ENCODE results near the gene ABCC6.

ABCC6 gene

DNA sequence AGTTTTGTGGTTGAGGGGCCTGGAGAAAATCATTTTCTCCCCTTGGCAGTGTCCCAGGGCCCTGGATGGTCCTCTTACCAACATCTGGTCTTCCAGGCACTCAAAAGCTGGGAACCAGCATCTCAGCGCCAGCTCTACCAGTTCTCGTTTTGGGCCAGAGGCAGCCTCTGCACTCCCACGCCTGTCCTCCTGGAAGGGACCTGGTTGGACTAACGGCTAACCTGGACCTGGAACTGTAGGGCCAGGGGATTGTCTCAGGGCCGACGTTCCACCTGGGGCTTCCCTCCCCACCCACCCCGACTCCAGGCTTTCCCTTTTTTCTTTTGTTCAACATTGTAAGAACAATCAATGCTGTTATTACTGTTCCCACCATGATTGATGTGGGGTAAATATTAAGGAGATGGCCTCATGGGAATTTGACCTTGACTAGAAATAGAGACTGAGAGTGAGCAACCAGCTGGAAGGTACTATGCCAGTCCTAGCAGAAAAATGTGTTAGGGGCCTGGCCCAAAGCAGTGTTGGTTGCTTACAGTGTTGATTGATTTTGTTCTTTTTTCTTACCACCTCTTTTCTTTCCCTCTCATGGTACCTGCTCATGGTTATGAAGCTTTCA is 81.4 kb downstream of the ABCC6 start:
- no peak for DNase-seq (ENCODE audit: low spot score)

- peak; percentile 47 for DNase-seq (ENCODE audit: low spot score)
Measured at GRCh38 chr16:16141141-16141540, 82.2 kb downstream of the ABCC6 start.

DNA sequence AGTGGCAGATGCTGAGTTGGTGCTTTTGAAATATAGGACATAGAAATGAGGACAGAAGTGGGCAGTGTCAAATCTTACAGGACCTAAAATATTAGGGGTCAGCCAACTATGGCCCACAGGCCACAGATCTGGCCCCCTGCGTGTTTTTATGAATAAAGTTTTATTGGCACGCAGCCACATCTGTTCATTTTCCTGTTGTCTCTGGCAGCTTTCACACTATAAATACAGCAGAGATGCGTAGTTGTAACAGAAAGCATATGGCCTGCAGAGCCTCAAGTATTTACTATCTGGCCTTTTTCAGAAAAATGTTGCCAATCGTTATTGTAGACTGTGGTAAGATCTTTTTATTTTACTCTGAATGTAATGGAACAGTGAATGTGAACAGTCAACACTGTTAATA is 82.8 kb downstream of the ABCC6 start:
- DNase-seq (ENCODE audit: low spot score) = no peak

DNA sequence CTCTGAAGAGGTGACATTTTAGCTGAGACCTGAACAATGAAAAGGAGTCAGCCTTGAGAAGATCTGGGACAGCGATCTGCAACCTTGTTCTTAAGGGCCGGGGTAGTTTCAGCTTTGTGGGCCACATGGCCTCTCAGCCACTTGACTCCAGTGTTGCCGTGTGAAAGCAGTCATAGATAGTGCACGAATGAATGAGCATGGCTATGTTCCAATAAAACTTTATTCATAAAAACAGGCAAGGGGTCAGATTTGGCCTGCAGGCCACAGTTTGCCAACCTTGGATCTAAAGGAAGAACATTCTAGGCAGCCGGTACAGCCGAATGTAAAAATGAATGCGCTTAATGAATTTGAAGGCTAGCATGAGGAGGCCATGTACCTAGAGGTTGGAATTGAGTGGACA is 83.5 kb downstream of the ABCC6 start:
- no peak for DNase-seq (ENCODE audit: low spot score)

DNA sequence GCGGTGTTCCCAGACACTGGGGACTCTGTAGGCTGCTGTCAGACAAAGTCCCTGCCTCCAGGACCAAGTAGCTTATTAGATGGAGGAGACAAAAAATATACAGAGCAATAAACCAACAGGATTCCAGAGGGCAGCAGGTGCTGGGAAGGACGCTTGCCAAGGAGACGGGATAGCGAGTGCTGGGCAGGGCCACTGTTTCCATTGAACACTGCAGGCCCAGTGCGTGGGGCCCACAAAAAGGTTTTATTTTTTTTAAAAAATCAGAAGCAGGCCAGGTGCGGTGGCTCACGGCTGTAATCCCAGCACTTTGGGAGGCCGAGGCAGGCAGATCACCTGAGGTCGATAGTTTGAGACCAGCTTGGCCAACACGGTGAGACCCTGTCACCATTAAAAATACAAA is 84.2 kb downstream of the ABCC6 start:
- DNase-seq (ENCODE audit: low spot score) = no peak

DNA sequence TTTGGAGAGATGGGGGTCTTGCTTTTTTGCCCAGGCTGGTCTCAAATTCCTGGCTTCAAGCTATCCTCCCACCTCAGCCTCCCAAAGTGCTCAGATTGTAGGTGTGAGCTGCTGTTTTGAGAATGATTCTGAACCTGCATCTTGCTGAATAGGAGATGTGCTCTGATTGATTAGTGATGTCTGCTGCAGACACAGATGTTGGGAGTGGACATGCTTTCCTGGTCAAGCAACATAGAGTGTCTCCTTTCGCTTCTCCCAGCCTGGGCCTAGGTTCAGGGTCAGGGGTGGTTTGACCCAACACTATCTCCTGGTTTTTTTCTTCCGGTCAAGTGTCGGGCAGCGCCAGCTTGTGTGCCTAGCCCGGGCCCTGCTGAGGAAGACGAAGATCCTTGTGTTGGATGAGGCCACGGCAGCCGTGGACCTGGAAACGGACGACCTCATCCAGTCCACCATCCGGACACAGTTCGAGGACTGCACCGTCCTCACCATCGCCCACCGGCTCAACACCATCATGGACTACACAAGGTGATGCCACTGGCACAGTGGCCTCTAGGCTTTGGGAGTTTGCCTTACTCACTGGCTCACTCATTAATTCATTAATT is 85.2 kb downstream of the ABCC6 start:
- no peak for DNase-seq (ENCODE audit: low spot score)

DNA sequence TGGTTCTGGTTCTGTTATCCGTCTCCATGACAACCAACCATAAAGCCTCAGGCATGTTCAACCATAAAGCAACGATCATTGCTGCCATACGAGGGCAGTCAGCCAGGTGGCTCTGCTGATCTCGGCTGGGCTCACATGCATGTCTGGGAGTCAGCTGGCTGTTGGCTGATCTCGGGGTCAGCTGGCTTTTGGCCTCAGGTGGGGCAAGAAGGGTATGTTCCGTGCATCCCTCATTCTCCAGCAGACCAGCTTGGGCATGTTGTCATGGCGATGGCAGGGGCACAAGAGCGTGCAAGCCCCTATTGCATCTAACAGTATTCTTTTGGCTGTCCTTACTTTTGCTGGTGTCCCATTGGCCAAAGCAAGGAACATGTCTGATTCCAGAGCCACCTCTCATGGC is 86.2 kb downstream of the ABCC6 start:
- DNase-seq (ENCODE audit: low spot score) = no peak

- DNase-seq (ENCODE audit: low spot score) = no peak
Measured at GRCh38 chr16:16136588-16136987, 86.7 kb downstream of the ABCC6 start.

- DNase-seq (ENCODE audit: low spot score) = no peak
Measured at GRCh38 chr16:16133943-16134604, 89.2 kb downstream of the ABCC6 start.

- DNase-seq (ENCODE audit: low spot score) = no peak
Measured at GRCh38 chr16:16131659-16132058, 91.6 kb downstream of the ABCC6 start.

DNA sequence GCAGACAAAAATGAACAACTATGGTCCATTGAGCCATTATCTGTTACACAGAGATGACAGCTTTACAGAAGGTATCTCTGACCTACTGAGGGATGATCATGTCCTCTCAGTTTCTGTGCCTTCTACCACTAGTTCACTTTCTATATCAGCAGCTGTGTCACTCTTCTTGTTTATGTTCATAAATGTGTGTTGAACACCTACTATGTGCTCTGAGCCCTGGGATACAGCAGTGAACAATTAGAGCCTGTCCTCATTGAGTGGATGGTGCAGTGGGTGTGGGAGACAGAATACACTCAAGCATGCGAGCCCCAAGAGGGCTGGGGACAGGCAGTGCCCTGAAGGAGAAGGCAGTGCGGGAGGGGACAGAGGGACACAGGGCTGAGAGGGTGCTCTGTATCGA is 92.1 kb downstream of the ABCC6 start:
- DNase-seq (ENCODE audit: low spot score) = no peak

- peak; percentile 82 for DNase-seq (ENCODE audit: low spot score)
Measured at GRCh38 chr16:16127469-16128116, 95.7 kb downstream of the ABCC6 start.

DNA sequence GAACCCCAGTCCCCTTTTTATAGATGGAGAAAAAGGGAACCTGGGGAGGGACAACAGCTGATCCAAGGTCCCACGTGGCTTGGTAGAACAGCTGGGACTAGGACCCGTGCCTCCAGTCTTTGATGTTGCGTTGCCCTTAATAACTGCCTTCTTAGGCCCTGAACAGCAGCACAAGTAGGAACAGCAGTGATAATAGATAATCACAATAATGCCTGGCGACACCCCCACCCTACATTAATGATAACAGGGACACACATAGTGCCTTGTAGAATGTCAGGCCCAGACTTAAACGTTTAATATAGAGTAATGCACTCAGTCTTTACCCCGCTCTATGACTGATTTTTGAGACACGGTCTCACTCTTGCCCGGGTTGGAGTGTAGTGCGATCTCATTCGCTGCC is 96.4 kb downstream of the ABCC6 start:
- no peak for DNase-seq (ENCODE audit: low spot score)

GRCh38 chr16:16124974-16125373 is 98.3 kb downstream of the ABCC6 start:
- DNase-seq (ENCODE audit: low spot score) = no peak

DNA sequence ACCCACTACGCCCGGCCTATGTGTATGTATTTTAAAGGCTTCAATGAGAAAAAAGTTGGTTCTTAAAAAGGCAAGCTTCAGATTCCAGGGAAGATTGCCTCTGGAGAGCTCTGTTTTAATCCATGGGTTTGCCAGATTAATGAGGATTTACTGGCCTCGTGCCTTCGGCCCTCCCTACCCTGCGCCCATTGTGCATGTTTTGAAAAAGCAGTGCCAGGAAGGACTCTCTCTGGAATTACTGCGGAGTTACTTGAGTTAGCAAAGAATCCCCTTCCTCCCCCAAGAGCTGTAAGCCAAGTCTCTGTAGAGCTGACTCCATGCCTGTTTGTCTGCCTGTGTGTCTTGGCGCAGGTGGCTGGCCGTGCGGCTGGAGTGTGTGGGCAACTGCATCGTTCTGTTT is 98.9 kb downstream of the ABCC6 start:
- no peak for DNase-seq (ENCODE audit: low spot score)

DNA sequence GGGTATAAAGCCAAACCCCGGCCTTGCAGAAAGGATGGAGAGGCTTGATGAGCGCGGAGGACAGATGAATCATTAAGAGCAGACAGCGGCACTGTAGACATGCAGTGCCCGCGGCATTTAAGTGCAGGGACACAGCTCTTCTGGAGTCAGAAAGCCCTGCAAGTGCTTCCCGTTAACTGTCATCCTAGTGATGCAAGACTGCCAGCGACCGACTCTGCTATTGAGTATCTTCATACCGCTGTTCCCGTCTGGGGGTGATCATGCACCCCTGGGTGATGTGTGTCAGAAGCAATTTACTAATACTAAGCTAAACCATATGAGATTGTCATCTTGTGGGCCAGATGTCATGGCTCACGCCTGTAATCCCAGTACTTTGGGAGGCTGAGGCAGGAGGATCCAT is 101.0 kb downstream of the ABCC6 start:
- DNase-seq (ENCODE audit: low spot score) = no peak

DNA sequence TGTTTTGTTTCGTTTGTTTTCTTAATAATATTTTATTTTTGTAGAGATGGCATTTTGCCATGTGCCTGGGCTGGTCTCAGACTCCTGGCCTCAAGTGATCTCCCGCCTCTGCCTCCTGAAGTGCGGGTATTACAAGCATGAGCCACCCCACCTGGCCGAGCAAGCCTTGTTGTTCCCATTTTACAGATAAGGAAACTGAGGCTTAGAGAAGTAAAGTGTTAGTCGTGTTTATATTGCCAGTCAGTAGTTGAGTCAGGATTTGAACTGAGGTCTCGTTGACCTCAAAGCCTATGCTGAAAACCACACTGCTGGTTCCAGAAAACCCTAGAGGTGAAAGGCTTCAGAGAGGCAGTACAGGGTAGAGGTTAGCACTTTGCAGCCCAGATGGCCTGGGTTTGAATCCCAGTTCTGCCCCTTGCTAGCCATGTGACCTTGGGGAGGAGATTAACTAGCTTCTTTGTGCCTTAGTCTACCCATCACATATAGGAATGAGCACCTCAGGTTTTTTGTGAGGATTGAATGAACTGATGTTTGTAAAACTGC is 102.0 kb downstream of the ABCC6 start:
- no peak for DNase-seq (ENCODE audit: low spot score)

DNA sequence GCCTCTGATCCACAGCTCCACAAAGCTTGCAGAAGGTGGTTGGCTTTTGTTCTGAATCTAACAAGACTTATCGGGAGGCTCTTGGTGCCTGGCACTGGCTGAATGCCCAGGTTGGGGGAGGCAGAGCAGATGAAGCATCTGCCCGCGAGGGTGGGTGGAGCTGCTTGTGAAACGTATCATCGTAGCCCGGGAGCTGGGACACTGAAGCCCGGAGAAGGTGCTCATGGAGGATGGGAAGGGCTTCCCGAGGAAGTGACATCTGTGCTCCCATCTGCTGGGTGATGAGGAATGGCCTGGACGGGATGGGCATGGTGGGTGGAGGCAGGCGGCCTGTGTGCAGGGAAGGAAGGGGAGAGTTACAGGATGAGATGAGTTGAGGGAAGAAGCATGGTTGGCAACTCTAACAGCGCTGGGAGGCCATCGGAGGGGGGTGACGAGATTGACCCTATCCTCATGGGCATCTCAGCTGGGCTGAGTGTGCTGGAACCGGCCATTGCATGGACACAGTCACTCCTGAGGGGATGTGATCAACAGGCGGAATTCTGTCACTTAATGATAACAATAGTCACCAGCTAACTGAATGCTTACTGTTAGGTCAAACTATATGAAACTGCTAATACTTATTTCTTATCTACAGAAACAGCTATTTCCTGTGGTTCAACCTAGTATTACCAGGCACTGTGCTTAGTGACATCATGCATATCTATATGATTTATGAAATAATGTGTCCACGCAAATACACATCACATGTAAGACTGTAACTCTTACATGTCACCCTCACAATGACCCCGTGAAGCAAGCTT is 102.7 kb downstream of the ABCC6 start:
- no peak for DNase-seq (ENCODE audit: low spot score)

- no peak for DNase-seq (ENCODE audit: low spot score)
Measured at GRCh38 chr16:16120044-16120381, 103.3 kb downstream of the ABCC6 start.

GRCh38 chr16:16118337-16118736 is 105.0 kb downstream of the ABCC6 start:
- DNase-seq (ENCODE audit: low spot score) = no peak

- DNase-seq (ENCODE audit: low spot score) = no peak
Measured at GRCh38 chr16:16116841-16117240, 106.5 kb downstream of the ABCC6 start.

GRCh38 chr16:16113076-16113475 is 110.2 kb downstream of the ABCC6 start:
- no peak for DNase-seq (ENCODE audit: low spot score)
